NK-92 treated with Interleukin-12 subunit alpha and Interleukin-12 subunit beta, amount 100 ng/mL, for 24 hours (cell line): ENCODE data around the gene FAM184A.

Experiments used
- DNase-seq: peaks from one replicate; lab custom pipeline; 2025; lab: John Stamatoyannopoulos, UW

FAM184A gene

DNA sequence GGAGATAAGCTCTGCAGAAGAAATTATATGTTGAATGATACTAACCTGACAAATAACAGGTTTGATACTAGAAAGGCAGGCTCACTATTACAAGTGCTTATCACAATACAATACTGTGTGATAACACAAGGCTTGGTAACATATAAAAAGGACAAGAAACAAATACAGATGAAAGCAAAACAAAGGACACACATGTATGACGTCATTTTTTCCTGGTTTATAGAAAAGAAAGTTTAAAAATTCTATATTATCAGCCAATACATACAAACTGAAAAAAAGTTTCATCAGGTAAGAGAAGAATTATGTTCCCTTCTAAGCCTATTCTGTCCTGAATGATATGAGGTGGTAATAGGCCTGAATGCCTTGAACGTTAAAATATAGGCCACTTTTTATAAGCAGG is 111.2 kb downstream of the FAM184A start:
- no peak for DNase-seq

DNA sequence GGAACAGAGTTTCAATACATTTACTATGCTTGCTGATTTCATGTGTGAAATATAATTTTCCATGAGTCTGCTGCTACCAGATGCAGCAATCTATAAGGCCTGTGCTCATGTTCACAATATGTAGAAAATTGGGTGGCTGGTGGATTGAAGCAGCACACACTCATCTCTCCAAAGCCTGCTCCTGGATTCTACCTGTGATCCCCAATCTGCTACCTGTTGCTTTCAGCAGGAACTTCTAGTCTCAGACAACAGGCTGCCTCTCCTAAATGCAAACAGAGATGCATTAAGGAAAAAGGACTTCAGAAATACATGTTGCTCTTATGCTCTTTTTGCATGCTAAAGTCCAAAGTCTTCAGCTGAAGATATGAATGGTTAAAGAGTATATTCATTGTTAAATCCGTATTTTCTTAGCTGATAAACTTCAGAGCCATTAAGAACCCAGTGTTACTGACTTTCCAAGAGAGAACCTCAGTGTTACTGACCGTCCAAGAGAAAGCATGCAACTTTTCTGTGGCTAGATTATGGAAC is 112.6 kb downstream of the FAM184A start:
- DNase-seq, result no peak

DNA sequence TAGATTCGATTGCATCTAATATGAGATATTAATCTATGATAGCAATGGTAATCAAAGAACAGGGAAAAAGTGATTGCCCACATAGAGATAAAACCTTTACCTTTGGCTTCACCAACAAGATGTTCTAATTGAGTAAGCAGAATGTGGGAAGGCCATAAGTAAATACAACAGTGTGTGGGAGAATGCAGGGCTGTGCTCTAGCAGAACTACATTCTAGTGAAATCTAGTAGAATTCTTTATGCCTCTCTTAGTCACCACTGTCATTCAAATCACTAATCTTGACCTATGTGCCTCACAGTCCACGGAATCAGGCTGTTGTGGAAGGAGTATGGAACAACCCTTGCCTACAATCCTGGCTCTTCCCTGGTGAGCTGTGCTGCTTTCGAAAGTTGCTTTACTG is 113.1 kb downstream of the FAM184A start:
- DNase-seq, result no peak

DNA sequence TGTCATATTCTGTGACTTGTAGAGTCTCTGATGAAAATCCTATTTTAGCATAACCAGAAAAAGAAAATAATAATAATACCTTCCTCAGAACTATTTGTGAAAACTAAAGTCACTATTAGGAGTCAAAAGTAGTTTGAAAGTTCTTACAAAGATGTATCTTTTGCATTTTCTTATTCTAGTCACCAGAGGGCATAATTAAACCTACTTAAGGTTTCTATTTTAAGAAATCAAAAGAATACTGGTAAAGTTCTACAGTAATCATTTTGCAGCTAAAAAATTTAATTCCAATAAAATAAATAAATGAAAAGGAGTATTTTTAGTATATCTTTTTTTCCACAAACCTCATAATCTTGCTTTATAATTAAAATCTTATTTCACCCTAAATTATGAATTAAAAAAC is 115.5 kb downstream of the FAM184A start:
- DNase-seq, result no peak

DNA sequence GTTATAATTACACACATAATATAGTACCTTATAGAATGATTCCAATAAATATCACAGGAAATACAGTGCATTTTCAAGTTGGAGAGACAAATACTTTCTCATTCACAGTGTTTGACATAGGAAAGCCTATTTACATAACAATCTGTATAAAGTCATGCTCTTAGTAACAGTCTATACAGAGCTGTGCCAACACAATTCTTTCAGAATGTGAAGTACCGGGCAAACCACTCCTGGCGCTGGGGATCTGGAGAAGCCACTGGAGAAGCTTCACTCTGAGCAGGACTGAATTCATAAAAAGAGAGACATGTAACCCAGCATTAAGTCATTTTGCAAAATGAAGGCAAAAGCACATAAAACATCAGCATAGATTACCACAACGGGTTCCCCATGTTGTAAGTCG is 118.6 kb downstream of the FAM184A start:
- no peak for DNase-seq

DNA sequence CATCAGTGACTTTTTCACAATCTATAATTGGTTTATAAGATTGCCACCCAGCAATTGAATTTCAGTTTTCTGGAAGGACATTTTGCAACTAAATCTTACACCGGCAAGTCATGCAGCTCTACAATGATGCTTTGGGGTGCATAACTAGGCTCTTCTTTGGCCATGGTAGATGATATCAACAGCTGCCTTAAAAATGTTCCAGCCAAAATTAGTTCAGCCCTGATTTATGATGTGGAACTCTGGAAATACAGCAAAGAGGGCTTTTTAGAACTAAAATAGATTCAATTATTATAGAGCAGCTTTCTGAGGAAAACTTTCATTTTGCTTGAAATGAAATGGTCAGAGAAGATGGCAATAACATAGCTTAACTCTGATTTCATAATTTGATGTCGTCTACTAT is 125.1 kb downstream of the FAM184A start:
- no peak for DNase-seq

DNA sequence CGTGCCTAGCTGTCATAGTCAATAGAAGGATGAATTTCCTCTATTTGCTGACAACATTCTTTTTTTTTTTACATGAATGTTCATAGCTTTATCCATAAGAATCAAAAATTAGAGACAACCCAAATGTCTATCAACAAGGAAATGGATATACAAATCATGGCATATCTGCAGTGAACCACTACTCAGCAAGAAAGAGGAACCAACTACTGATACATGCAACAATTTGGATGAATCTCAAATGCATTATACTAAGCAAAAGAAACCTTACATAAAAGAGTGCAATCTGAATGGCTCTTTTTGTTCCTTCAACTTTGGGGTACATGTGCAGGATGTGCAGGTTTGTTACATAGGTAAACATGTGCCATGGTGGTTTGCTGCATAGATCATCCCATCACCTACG is 125.8 kb downstream of the FAM184A start:
- no peak for DNase-seq

DNA sequence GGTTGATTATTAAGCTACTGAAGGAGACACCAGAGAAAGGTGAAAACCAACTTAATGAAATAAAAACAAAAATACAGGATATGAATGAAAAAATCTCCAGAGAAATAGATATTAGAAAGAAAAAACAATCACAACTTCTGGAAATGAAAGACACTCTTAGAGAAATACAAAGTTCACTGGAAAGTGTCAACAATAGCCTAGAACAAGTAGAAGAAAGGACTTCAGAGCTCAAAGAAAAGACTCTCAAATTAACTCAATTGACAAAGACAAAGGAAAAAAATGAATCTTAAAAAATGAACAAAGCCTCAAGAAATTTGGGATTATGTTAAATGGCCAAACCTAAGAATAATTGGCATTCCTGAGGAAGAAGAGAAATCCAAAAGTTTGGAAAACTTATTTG is 133.2 kb downstream of the FAM184A start:
- no peak for DNase-seq

DNA sequence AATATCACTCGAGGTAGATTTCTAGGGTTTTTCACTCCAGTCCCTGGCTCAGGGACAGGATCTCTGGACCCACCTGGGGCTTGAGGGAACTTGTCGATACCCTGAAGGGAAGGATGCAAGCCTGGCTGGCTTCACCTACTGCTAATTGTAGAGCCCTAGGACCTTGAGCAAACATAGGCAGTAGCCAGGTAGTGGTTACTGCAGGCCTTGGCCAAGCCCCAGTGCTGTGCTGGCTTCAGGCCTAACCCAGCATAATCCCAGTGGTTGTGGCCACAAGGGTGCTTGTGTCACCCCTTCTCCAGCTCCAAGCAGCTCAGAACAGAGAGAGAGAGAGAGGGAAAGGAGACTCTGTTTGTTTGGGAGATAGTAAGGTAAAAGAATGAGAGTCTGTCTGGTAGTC is 137.7 kb downstream of the FAM184A start:
- no peak for DNase-seq

DNA sequence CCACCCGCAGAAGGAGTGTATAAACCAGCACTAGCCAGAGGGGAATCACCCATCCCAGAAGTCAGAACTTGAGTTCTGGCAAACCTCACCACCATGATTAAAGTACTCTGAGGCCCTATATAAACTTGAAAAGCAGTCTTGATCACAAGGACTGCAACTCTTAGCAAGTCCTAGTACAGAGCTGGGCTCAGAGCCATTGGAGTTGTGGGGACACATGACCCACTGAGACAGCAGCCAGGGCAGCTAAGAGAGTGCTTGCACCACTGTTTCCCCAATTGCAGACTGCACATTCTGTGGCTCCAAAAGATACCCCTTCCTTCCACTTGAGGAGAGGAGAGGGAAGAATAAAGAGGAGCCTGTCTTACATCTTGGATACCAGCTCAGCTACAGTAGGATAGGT is 138.8 kb downstream of the FAM184A start:
- no peak for DNase-seq

DNA sequence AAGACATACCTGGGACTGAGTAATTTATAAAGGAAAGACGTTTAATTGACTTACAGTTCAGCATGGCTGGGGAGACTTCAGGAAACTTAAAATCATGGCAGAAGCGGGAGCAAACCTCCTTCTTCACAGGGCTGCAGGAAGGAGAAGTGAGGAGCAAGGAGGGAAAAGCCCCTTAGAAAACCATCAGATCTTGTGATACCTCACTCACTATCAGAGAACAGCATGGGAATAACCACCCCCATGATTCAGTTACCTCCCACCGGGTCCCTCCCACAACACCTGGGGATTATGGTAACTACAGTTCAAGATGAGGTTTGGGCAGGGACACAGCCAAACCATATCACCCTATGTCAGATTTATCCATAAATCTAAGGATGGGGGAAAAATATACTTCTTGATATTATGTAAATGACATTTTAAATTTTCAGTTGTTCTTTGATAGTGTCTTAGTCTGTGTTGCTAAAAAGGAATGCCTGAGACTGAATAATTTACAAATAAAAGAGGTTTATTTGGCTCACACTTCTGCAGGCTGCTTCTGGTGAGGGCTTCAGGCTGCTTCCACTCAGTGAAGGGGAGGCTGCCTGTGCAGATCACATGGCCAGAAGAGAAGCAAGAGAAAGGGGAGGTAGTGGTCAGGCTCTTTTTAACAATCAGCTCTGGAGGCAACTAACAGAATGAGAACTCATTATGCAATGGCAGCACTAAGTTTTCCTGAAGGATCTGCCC is 142.3 kb downstream of the FAM184A start:
- no peak for DNase-seq

DNA sequence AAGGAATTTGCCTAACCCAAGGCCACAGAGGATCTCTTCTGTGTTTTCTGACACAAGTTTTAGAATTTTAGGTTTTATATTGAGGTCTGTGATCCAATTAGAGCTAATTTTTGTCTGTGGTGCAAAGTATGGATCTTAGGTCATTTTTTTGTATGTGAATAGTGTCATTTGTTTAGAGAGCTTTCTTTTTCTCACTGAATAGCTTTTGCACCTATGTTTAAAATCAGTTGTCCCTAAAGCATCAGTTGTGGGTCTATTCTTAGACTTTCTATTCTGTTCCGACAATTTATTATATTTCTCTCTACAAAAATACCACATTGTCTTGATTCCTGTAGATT is 143.2 kb downstream of the FAM184A start:
- no peak for DNase-seq

DNA sequence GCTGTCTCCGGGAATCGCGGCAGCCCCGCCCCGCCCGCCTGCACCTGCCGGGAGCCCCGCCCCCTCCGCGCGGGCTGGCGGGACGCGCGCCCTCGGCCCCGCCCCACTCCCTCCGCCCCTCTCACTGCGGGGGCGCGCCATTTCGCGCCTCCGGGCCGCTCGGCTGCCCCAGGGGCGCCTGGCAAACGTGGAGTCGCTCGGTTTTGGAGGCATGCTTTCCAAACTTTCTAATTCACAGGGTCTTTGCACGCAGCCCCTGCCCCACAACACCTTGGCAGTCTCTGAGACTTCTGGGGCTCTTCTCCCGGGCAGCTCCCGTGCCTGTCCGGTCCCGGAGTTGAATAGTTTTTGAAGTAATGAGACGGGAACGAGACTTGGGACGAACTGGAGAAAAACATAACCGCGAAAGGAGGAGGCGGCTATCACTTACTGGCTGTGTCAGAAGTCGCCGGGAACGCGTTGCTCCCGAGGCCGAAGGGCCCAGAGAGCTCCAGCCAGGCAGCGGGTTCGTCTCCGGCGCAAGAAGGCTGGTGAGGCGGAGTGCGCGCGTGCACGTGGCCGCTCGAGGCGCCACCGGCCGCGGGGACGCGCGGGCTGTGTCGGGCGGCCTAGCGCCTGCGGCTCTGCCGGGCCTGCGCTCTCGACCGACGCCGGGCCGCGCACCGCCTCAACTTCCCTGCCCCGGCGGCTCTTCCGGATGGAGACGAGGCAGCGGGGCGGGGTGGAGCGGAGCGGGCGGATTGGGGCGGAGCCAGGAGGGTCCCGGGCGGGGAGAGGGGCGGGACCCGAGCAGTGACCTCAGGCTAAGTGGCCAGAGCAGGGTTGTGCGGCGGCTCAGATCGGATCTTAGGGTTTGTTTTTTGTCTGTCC is 143.8 kb downstream of the FAM184A start, which contains the start of gene MCM9:
Gene MCM9 (minus strand): TSS at position 699 of the 870 bp plus-strand sequence. CDS start 3,436 bp downstream, outside the sequence.
- peak; percentile 82 for DNase-seq

DNA sequence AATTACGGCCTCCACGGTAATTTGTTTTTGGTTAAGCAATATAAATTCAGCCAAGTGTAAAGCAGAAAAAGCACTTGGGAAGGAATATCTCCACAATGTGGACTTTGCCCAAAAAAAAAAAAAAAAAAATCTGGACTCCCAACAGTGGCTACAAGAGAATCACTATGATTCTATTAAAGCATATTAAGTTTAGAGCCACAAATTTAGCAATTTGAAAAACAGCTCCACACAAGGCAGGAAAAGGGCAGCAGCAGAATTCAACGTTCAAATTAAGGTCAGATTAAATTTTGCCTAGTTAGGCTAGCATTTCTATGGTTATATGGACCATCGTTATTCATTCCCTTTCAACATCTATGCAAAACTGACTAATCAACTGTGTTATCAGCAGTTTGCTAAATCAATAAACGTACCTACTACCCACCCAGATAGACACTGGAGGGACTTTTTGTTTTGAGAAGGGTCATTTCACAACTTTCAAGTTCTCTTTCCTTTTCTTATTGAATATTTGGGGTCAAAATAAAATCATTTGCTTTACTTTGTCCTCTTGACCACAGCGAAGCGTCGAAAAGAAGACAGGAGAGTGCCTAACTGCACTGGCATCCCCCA is 144.5 kb downstream of the FAM184A start:
- DNase-seq, result no peak

DNA sequence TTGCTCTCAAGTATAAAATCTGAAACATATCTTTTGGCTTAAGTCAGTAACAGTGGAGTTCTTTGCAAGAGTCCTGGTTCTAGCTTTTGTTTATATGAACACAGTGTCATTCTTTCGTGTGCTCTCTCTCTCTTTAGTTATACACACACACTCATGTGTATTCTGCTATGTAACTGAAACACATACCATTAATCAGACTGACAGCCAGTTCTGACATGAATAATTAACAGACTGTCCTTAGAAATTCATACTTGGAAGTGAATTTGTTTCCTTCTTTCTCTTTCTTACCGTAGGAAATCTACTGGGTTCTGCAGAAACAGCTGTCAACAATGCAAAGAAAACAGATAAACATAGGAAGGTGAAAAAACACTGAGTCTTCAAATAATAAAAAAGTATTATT is 146.0 kb downstream of the FAM184A start:
- no peak for DNase-seq

DNA sequence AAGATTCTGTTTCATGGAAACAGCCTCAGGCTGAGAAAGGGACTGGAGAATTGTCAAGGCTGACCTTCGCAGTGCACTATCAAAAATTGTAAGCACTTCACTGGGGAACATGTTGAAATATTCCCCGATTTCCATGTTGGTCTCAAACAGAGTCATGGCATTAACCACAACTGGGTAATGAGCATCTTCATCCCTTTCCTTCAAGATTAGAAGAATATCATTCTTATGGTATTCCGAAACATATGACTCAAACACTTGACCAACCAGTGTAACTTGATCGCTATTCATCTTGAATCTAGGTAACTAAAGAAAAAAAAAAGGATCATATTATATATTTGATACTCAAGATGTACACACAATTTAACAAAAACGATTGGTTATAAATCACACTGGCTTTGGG is 147.0 kb downstream of the FAM184A start:
- no peak for DNase-seq

DNA sequence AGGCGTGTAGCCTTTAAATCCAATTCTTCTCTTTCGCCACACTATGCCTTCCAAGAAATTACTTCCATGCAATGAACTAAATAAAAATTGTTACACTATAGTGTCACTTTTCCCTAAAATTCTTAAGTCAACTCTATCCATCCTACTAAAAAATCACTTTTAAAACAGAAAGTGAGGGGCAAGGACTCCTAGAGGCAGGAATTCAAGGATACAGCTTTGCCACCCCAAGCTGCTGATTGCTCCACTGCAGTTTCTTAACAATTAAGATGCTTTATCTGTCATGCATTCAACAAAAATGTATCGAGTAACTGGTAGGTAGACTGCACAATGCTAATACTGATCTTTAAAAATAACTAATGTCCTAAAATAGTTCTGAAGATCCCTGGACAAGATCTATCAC is 147.8 kb downstream of the FAM184A start:
- DNase-seq, result no peak

DNA sequence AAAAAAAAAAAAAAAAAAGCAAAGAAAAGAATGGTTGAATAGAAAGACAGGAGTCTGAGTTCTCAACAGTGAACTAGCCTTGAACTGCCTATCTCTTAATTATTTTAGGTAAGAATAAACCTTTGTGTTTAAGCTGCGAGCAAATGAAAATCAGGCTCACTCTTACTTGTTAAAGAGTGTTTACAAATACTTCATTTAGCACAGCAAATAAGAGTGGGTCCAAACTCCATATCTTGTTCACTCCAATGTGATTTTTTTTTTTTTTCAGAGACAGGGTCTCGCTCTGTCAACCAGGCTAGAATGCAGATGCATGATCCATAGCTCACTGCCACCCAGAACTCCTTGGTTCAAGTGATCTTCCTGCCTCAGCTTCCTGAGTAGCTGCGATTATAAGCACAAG is 155.4 kb downstream of the FAM184A start:
- no peak for DNase-seq

DNA sequence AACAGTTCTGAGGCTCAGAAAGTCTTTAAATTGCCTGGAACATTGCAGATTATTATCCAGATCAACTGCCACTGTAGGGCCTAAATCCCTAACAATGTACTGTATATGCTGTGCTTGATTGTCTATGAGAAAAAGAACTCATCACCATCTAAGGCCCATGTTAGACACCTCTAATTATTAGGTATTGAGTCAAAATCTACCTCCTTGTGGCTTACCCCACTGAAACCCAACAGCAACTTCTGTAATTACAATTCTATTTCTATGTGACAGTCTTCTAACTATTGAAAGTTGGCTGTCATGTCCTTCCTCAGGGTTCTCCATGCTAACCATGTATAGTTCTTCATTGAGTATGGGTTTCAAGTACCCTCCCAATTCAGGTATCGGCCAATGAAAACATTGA is 157.4 kb downstream of the FAM184A start:
- DNase-seq, result no peak

DNA sequence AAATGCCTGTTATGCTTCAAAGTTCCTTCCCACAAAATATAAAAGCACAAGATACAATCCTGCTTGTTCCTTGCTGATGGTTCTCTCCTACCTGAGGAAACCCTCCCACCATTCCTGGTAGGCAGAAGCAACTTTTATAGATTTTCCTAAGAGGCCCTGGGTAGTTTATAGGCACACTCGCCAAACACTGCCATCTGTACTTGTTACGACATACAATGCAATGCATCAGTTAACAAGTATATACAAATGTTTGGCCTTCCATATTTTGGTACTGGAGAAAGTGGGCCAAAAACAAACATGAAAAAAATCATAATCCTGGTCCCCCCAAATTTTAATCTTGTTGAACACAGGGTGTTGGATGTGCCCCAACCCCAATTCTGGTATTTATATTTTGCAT is 160.1 kb downstream of the FAM184A start:
- DNase-seq, result no peak

DNA sequence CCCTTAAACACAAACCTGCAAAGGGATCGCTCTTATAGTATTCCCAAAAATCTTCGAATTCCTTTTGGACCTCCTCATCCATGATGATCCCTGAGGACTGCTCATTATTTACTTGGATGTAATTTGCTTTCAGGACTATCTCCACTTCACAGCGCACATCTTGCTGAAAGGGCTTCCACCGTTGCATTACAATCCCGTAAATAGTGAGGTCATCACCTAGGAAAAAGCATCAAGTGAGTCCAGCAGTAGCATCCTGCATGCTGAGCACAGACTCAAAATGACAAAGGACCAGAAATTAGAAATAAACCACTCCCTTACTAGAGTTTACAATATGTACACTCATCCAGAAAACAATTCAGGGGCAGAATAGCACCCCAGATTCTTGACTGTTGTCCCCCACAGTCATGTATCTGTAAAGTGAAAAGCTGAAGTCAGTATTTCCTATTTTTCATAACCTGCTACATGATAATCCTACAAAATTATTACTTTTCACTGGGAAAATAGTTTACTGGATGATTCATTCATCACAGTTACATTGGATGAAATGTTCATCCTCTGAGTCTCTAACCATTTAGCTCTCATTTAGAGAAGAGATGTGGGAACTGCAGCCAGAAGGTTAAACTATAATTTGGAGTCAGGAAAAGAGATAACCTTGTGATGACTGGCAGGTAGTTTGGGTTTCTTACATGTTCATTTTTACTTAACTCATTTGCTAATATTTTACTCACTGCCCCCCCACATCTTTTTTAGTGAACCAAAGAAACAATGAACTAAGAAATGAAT is 160.7 kb downstream of the FAM184A start:
- DNase-seq, result no peak

DNA sequence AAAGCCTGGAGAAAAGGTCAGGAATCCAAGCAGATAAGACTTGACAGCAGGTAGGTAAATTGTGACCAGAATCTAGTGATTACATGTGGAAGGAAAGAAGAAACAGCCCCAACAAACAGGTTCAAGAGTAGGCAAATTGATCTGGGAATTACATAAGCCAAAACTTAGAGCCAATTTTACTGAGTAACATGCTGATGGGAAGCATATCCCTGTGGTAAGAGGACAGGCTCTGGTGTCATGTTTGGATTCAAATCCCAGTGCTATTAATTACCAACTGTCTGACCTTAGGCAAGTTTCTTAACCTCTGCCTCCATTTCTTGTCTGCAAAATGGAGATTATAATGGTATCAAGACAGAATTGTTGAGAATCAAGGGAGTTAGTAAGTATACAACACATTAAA is 163.9 kb downstream of the FAM184A start:
- no peak for DNase-seq
